Ectodermal cell (in vitro differentiated cells): Measurements from ENCODE around the gene CLSTN2.

Experiments used
- H3K27ac ChIP-seq: 2 replicates; pipeline ENCODE4 v1.7.0; 2013; ENCODE audit warnings: mild to moderate bottlenecking, low read depth, low read length; ENCODE audit not compliant: insufficient read depth, poor library complexity, severe bottlenecking
- H3K27me3 ChIP-seq: 2 replicates; pipeline ENCODE4 v1.7.0; 2013; ENCODE audit warnings: mild to moderate bottlenecking, low read length; ENCODE audit not compliant: insufficient read depth, control insufficient read depth, poor library complexity, severe bottlenecking
- H3K36me3 ChIP-seq: one replicate; pipeline ENCODE4 v1.7.0; 2013; ENCODE audit warnings: low read length; ENCODE audit not compliant: control insufficient read depth, insufficient read depth
- H3K4me1 ChIP-seq: one replicate; pipeline ENCODE4 v1.7.0; 2013; ENCODE audit warnings: low read length; ENCODE audit not compliant: control insufficient read depth, insufficient read depth
- H3K4me3 ChIP-seq: 2 replicates; pipeline ENCODE4 v1.7.0; 2013; ENCODE audit warnings: low read depth, low read length, control low read depth; ENCODE audit not compliant: insufficient read depth
- H3K9me3 ChIP-seq: 2 replicates; pipeline ENCODE4 v1.7.0; 2013; ENCODE audit warnings: mild to moderate bottlenecking, low read length, moderate library complexity; ENCODE audit not compliant: control insufficient read depth
- WGBS, 2 experiments: methylation state at CpG; one replicate each; pipeline ENCODE4 v1.1.7; 2013; ENCODE audit warnings: missing lambda C conversion rate in 2 of 2; 5-methylcytosine and 5-hydroxymethylcytosine counted together

The CLSTN2 gene

GRCh38 chr3:140285380-140285779 is 350.4 kb downstream of the CLSTN2 start:
- no peaks in the 10 kb centered on the region for H3K9me3 ChIP-seq
- WGBS, 2 experiments: 63 to 65% methylated on average over 3 of the region's 3 CpGs
- H3K4me1 ChIP-seq: no peaks in the 10 kb centered on the region
- no peaks in the 10 kb centered on the region for H3K27me3 ChIP-seq
- no peaks in the 10 kb centered on the region for H3K36me3 ChIP-seq
- H3K27ac ChIP-seq: no peak overlapping the region
- H3K4me3 ChIP-seq: no peak overlapping the region

- no peaks in the 10 kb centered on the region for H3K27me3 ChIP-seq
- H3K9me3 ChIP-seq: no peaks in the 10 kb centered on the region
- no peaks in the 10 kb centered on the region for H3K4me1 ChIP-seq
- no peak overlapping the region for H3K4me3 ChIP-seq
- no peaks in the 10 kb centered on the region for H3K36me3 ChIP-seq
- 74 to 89% methylated on average over 1 of the region's 1 CpG for WGBS, 2 experiments
- no peak overlapping the region for H3K27ac ChIP-seq
These were observed 353.6 kb downstream of the CLSTN2 start for GRCh38 chr3:140288595-140288994.

- H3K4me3 ChIP-seq: no peak overlapping the region
- H3K27ac ChIP-seq: no peak overlapping the region
- H3K27me3 ChIP-seq: no peaks in the 10 kb centered on the region
- no peaks in the 10 kb centered on the region for H3K36me3 ChIP-seq
- WGBS, 2 experiments: 88 to 92% methylated on average over 2 of the region's 2 CpGs
- no peaks in the 10 kb centered on the region for H3K4me1 ChIP-seq
- H3K9me3 ChIP-seq: no peaks in the 10 kb centered on the region
These were observed 355.1 kb downstream of the CLSTN2 start for GRCh38 chr3:140290105-140290504.

GRCh38 chr3:140292170-140292569 is 357.2 kb downstream of the CLSTN2 start:
- Histone ChIP-seq H3K9me3 (no peaks in the 10 kb centered on the region), H3K36me3 (no peaks in the 10 kb centered on the region), H3K27ac (no peak overlapping the region), H3K27me3 (no peaks in the 10 kb centered on the region), H3K4me1 (no peaks in the 10 kb centered on the region), H3K4me3 (no peak overlapping the region)
- 87 to 92% methylated on average over 2 of the region's 2 CpGs for WGBS, 2 experiments

- no peak overlapping the region for H3K4me3 ChIP-seq
- H3K4me1 ChIP-seq: no peaks in the 10 kb centered on the region
- H3K27ac ChIP-seq: no peak overlapping the region
- 94 to 97% methylated on average over 4 of the region's 4 CpGs for WGBS, 2 experiments
- no peaks in the 10 kb centered on the region for H3K27me3 ChIP-seq
- H3K9me3 ChIP-seq: no peaks in the 10 kb centered on the region
- H3K36me3 ChIP-seq: no peaks in the 10 kb centered on the region
These were observed 357.7 kb downstream of the CLSTN2 start for GRCh38 chr3:140292684-140293083.

- H3K4me1 ChIP-seq: no peaks in the 10 kb centered on the region
- no peaks in the 10 kb centered on the region for H3K9me3 ChIP-seq
- no peak overlapping the region for H3K4me3 ChIP-seq
- WGBS, 2 experiments: 86 to 97% methylated on average over 2 of the region's 2 CpGs
- H3K27me3 ChIP-seq: no peaks in the 10 kb centered on the region
- no peak overlapping the region for H3K27ac ChIP-seq
- no peaks in the 10 kb centered on the region for H3K36me3 ChIP-seq
These were observed 359.1 kb downstream of the CLSTN2 start for GRCh38 chr3:140294058-140294457.

- no peaks in the 10 kb centered on the region for H3K4me1 ChIP-seq
- H3K27ac ChIP-seq: no peak overlapping the region
- no peaks in the 10 kb centered on the region for H3K36me3 ChIP-seq
- no peaks in the 10 kb centered on the region for H3K27me3 ChIP-seq
- H3K4me3 ChIP-seq: no peak overlapping the region
- 77 to 81% methylated on average over 3 of the region's 3 CpGs for WGBS, 2 experiments
- no peaks in the 10 kb centered on the region for H3K9me3 ChIP-seq
These were observed 361.9 kb downstream of the CLSTN2 start for GRCh38 chr3:140296796-140297352.

GRCh38 chr3:140298043-140298442 is 363.1 kb downstream of the CLSTN2 start:
- no peaks in the 10 kb centered on the region for H3K36me3 ChIP-seq
- H3K27ac ChIP-seq: no peak overlapping the region
- no peaks in the 10 kb centered on the region for H3K27me3 ChIP-seq
- no peaks in the 10 kb centered on the region for H3K9me3 ChIP-seq
- H3K4me1 ChIP-seq: no peaks in the 10 kb centered on the region
- no peak overlapping the region for H3K4me3 ChIP-seq
- no CpG with 5 or more reads among the region's 1 CpG for WGBS, 2 experiments

- Histone ChIP-seq H3K9me3 (no peaks in the 10 kb centered on the region), H3K27ac (no peak overlapping the region), H3K4me3 (no peak overlapping the region), H3K4me1 (no peaks in the 10 kb centered on the region), H3K36me3 (no peaks in the 10 kb centered on the region), H3K27me3 (no peaks in the 10 kb centered on the region)
- 22 to 28% methylated on average over 2 of the region's 2 CpGs for WGBS, 2 experiments
These were observed 363.6 kb downstream of the CLSTN2 start for GRCh38 chr3:140298569-140299070.

- Histone ChIP-seq H3K4me3 (no peak overlapping the region), H3K36me3 (no peaks in the 10 kb centered on the region), H3K9me3 (no peaks in the 10 kb centered on the region), H3K27me3 (no peaks in the 10 kb centered on the region), H3K4me1 (no peaks in the 10 kb centered on the region), H3K27ac (no peak overlapping the region)
- WGBS, 2 experiments: 93 to 94% methylated on average over 2 of the region's 2 CpGs
These were observed 368.9 kb downstream of the CLSTN2 start for GRCh38 chr3:140303875-140304274.

- no peaks in the 10 kb centered on the region for H3K36me3 ChIP-seq
- 92 to 96% methylated on average over 2 of the region's 2 CpGs for whole genome bisulfite sequencing, 2 experiments
- H3K4me1 ChIP-seq: no peaks in the 10 kb centered on the region
- H3K4me3 ChIP-seq: no peak overlapping the region
- no peak overlapping the region for H3K27ac ChIP-seq
- H3K27me3 ChIP-seq: no peaks in the 10 kb centered on the region
- H3K9me3 ChIP-seq: no peaks in the 10 kb centered on the region
These were observed 373.6 kb downstream of the CLSTN2 start for GRCh38 chr3:140308535-140308934.
